ENCODE results near the gene MTIF3. TPM values are rescaled to one million over a fixed set of nuclear protein-coding genes. Genes with fewer than 3 reads are reported as not detected.

The MTIF3 gene
- 21.9 and 31.3 TPM in 2 replicates for total RNA-seq (ENCODE audit: low replicate concordance)

GRCh38 chr13:27449936-27450828 lies at the start of gene MTIF3:
TSS of gene MTIF3 (minus strand) at chr13:27450564. CDS start at chr13:27440448, 10,116 bp downstream.

GRCh38 chr13:27424246-27425157 lies 25.9 kb downstream of the MTIF3 start, which contains the start of gene GTF3A:
TSS of gene GTF3A (plus strand) at chr13:27424619.

Other genes with a start within 250 kb of the MTIF3 start
- 556 and 809 TPM in 2 replicates for gene RPL21, start 199.0 kb downstream of the MTIF3 start, total RNA-seq (ENCODE audit: low replicate concordance)
- 2.5 and 11.7 TPM in 2 replicates for gene RASL11A, start 179.7 kb downstream of the MTIF3 start, total RNA-seq (ENCODE audit: low replicate concordance)
- 43.3 and 122 TPM in 2 replicates for gene GTF3A, start 25.9 kb downstream of the MTIF3 start, total RNA-seq (ENCODE audit: low replicate concordance)
- 5.1 and 9.9 TPM in 2 replicates for gene LNX2, start 170.0 kb upstream of the MTIF3 start, total RNA-seq (ENCODE audit: low replicate concordance)
- 30.7 and 61.9 TPM in 2 replicates for gene POLR1D, start 171.3 kb upstream of the MTIF3 start, total RNA-seq (ENCODE audit: low replicate concordance)